Measurements from ENCODE around the gene NFASC. TPM values are rescaled to one million over a fixed set of nuclear protein-coding genes. Genes with fewer than 3 reads are reported as not detected.

The NFASC gene
- total RNA-seq, result 1 to 10 TPM in 2 of 4 donors, under 1 TPM in 2; 0.68 to 2.8 (median 1.7) TPM

GRCh38 chr1:204870160-204870912, at the start of gene NFASC:
Gene NFASC, plus strand, starts transcription at chr1:204870862. Its CDS starts 73,454 bp downstream, at chr1:204944316.
- TF ChIP-seq CTCF (IDR thresholded peaks at IDR 0.05; ENCODE audit: low read depth), result no peak

- TF ChIP-seq CTCF (IDR thresholded peaks at IDR 0.05; ENCODE audit: low read depth), result no peak
These were observed 49.2 kb upstream of the NFASC start for GRCh38 chr1:204821476-204821875.

GRCh38 chr1:204821924-204822323, 48.7 kb upstream of the NFASC start:
- TF ChIP-seq CTCF (IDR thresholded peaks at IDR 0.05; ENCODE audit: low read depth), result no peak

- no peak for TF ChIP-seq CTCF (IDR thresholded peaks at IDR 0.05; ENCODE audit: low read depth)
These were observed 43.7 kb upstream of the NFASC start for GRCh38 chr1:204826970-204827369.

GRCh38 chr1:204828352-204828850, 42.3 kb upstream of the NFASC start:
- TF ChIP-seq CTCF (IDR thresholded peaks at IDR 0.05; ENCODE audit: low read depth), result no peak

GRCh38 chr1:204829133-204829825, 41.4 kb upstream of the NFASC start:
- no peak for TF ChIP-seq CTCF (IDR thresholded peaks at IDR 0.05; ENCODE audit: low read depth)

- TF ChIP-seq CTCF (IDR thresholded peaks at IDR 0.05; ENCODE audit: low read depth), result no peak
These were observed 39.9 kb upstream of the NFASC start for GRCh38 chr1:204830747-204831146.
